Measurements from ENCODE around the gene SEC24B.

Gene SEC24B

DNA sequence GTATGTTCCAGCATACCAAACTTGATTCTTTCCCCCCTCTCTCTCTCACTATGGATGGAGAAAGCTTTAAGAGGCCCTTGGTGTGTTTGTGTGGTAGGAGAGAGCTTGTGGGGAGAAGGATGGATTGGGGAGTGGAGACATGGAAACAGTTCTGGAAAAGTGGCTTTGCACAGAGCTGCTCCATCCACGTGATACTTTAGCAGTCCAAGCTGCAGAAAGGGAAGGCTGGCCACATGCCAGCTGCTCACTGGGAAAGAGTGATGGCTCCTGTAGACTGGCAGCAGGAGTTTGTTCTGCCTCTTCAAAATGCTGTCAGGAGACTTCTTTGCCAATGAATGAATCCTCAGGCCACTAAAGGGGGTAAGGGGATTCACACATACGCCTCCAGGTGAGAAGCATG lies 21.7 kb upstream of the SEC24B start:
- DNase-seq (ENCODE audit: low read depth), result no peak
- TF ChIP-seq, protein P1, sequence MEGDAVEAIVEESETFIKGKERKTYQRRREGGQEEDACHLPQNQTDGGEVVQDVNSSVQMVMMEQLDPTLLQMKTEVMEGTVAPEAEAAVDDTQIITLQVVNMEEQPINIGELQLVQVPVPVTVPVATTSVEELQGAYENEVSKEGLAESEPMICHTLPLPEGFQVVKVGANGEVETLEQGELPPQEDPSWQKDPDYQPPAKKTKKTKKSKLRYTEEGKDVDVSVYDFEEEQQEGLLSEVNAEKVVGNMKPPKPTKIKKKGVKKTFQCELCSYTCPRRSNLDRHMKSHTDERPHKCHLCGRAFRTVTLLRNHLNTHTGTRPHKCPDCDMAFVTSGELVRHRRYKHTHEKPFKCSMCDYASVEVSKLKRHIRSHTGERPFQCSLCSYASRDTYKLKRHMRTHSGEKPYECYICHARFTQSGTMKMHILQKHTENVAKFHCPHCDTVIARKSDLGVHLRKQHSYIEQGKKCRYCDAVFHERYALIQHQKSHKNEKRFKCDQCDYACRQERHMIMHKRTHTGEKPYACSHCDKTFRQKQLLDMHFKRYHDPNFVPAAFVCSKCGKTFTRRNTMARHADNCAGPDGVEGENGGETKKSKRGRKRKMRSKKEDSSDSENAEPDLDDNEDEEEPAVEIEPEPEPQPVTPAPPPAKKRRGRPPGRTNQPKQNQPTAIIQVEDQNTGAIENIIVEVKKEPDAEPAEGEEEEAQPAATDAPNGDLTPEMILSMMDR (conservative IDR thresholded peaks at IDR 0.05; ENCODE audit: control insufficient read depth, insufficient read depth, low read depth, low read length), result no peak
- no peak overlapping the region for H3K4me3 ChIP-seq (ENCODE audit: control insufficient read depth, low read depth, low read length)

DNA sequence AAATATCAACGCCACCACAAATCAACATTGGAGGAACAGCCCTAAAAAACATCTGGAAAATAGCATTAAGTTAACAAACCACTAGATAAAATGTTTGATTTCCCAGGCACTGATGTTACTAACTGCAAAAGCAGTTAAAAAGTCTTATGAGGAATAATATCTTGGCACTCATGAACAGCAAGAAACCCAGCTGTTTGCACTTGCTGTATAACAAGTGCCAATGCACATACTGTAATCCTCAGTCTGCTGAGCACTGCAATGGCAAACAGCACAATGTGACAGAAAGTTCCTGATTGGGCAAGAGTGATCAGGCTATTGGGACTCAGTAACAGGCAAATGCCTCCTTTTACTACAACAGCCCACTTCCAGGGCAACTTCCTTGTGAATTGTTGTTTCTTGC lies 20.8 kb upstream of the SEC24B start:
- TF ChIP-seq, protein P1 (conservative IDR thresholded peaks at IDR 0.05; ENCODE audit: control insufficient read depth, insufficient read depth, low read depth, low read length), result no peak

DNA sequence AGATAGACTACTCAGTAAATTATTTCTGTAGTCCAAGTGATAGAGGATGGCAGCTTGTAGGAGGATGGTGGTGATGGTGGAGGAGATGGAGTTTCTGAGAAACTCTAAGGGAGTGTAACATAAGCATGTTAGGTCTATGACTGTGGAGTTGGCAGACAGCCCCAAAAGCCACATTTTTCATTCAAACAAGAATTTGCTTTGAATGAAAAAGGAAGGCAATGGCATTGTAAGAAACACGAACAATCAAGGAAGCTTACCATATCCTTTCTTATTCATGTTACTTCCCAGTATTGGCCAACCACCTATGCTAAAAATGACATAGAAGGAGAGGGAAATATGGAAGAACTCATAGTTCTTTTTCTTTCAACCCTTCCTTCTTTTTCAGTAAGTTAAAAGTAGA lies 18.7 kb upstream of the SEC24B start:
- TF ChIP-seq, protein P1 (conservative IDR thresholded peaks at IDR 0.05; ENCODE audit: control insufficient read depth, insufficient read depth, low read depth, low read length), result no peak
- no peak for DNase-seq (ENCODE audit: low read depth)
- H3K4me3 ChIP-seq (ENCODE audit: control insufficient read depth, low read depth, low read length), result no peak overlapping the region

More for the DNA sequence above, 20.8 kb upstream of the SEC24B start:
- H3K4me3 ChIP-seq (ENCODE audit: control insufficient read depth, low read depth, low read length), result no peak overlapping the region
- DNase-seq (ENCODE audit: low read depth), result no peak

DNA sequence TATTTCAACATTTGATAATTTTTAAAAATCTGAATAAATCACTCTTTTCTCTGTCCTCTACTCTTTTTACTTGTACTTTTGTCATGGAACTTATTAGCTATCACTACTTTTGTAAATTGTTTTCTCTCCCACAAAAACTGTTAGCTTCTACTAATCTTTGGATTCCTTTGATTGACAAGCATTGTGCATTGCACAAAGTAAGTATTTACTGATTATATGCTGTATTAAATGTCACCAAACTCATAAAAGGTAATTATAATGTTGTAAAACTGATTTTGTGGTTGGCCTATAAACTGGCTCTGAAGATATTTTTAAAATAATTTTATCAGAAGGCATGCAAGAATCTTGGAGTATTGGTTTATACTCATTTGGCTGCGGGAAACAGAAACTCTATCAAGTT lies 15.0 kb upstream of the SEC24B start:
- DNase-seq (ENCODE audit: low read depth), result no peak
- TF ChIP-seq, protein P1 (conservative IDR thresholded peaks at IDR 0.05; ENCODE audit: control insufficient read depth, insufficient read depth, low read depth, low read length), result no peak
- no peak overlapping the region for H3K4me3 ChIP-seq (ENCODE audit: control insufficient read depth, low read depth, low read length)

DNA sequence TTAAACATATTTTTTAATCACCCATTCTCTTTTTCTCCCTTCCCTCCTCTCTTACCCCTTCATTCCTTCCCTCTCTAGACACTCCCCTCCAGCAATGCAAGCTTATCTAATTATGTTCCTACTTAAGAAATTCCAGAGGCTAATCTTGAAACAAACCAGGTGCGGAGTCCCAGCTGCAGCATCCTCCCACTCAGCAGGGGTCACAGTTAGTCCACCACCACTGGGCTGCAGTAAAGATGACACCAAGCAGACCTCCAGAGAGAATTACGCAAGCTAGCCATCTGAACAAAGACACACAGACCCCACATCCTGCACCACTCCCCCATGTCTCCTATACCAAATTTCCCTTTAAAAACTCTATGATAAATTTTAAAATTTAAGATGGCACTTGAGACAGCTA lies 13.9 kb upstream of the SEC24B start:
- no peak for DNase-seq (ENCODE audit: low read depth)
- TF ChIP-seq, protein P1 (conservative IDR thresholded peaks at IDR 0.05; ENCODE audit: control insufficient read depth, insufficient read depth, low read depth, low read length), result no peak

DNA sequence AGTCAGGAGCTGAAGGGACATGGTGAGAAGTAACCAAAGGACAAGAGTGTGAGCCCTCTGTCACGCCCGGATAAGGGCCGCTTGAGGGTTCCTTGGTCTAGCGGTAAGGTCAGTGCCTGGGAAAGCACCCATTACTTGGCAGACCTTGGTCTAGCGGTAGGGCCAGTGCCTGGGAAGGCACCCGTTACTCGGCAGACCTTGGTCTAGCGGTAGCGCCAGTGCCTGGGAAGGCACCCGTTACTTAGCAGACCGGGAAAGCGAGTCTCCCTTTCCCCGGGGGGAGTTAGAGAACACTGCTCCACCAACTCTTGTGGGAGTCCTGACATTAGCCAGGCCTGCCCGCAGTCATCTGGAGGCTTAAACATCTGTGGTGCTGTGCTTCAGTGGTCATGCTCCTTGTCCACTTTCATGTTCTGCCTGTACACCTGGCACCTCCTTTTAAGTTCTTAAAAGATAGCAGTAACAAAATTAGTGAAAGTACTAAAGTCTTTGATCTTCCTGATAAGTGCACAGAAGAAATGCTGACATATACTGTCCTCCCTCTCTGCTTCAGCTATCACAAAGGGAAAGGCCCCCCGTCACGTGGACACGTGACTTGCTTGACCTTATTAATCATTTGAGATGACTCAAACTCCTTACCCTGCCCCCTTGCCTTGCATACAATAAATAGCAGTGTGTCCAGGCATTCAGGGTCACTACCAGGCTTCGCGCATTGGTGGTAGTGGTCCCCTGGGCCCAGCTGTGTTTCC lies 9.3 kb upstream of the SEC24B start:
- TF ChIP-seq, protein P1 (conservative IDR thresholded peaks at IDR 0.05; ENCODE audit: control insufficient read depth, insufficient read depth, low read depth, low read length), result no peak
- no peak overlapping the region for H3K4me3 ChIP-seq (ENCODE audit: control insufficient read depth, low read depth, low read length)
- no peak for DNase-seq (ENCODE audit: low read depth)

More for the DNA sequence above, 13.9 kb upstream of the SEC24B start:
- H3K4me3 ChIP-seq (ENCODE audit: control insufficient read depth, low read depth, low read length), result no peak overlapping the region

All from fibroblast of mammary gland (primary cell).